ENCODE data around the gene ADCY6.

Gene ADCY6

DNA sequence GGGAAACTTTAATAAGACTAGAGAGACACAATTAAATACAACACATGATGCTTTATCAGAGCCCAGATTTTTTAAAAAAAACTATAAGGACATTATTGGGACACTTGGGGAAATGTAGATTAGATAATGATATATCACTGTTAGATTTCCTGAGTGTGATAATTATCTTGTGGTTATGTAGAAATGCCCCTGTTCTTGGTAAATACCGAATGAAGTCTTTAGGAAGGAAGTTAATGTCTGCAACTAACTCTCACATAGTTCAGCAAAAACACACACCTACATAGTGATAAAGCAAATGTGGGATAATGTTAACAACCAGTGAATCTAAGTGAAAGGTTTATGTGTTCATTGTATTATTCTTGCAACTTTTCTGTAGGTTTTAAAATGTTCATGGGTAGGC is 14.8 kb upstream of the ADCY6 start:
- Histone ChIP-seq H3K27ac (replicated peaks) (no peak overlapping the region), H3K4me3 (replicated peaks; ENCODE audit: insufficient read depth, low read length) (no peak overlapping the region), H3K27me3 (ENCODE audit: insufficient read depth, poor library complexity, severe bottlenecking) (no peaks in the 10 kb centered on the region)
- TF ChIP-seq GABPA (IDR thresholded peaks at IDR 0.05; ENCODE audit: low read depth) = no peak
- TF ChIP-seq, protein P1, sequence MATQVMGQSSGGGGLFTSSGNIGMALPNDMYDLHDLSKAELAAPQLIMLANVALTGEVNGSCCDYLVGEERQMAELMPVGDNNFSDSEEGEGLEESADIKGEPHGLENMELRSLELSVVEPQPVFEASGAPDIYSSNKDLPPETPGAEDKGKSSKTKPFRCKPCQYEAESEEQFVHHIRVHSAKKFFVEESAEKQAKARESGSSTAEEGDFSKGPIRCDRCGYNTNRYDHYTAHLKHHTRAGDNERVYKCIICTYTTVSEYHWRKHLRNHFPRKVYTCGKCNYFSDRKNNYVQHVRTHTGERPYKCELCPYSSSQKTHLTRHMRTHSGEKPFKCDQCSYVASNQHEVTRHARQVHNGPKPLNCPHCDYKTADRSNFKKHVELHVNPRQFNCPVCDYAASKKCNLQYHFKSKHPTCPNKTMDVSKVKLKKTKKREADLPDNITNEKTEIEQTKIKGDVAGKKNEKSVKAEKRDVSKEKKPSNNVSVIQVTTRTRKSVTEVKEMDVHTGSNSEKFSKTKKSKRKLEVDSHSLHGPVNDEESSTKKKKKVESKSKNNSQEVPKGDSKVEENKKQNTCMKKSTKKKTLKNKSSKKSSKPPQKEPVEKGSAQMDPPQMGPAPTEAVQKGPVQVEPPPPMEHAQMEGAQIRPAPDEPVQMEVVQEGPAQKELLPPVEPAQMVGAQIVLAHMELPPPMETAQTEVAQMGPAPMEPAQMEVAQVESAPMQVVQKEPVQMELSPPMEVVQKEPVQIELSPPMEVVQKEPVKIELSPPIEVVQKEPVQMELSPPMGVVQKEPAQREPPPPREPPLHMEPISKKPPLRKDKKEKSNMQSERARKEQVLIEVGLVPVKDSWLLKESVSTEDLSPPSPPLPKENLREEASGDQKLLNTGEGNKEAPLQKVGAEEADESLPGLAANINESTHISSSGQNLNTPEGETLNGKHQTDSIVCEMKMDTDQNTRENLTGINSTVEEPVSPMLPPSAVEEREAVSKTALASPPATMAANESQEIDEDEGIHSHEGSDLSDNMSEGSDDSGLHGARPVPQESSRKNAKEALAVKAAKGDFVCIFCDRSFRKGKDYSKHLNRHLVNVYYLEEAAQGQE (IDR thresholded peaks at IDR 0.05; ENCODE audit: insufficient replicate concordance, low read depth) = no peak
- DNase-seq (ENCODE audit: low read depth in 1 of 2, low spot score in 1 of 2) = no peak

DNA sequence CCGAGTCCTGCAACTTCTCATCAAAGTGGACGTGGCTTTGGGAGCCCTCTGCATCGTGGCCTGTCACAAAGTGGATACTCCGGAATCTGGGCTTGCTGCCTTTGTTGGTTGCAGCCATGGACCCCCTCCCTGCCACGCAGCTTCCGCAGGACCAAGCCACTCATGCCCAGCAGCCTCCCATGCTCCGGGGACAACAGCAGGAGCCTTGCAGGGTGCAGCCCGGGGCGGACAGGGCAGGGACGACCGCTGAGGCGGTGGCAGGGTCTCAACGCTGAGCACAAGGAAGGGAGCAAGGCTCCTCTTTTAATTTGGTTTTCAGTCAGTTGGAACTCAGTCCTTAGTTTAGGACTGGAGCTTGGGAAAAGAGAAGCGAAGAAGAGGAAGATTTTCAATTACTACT is 12.1 kb upstream of the ADCY6 start:
- H3K4me3 ChIP-seq (replicated peaks; ENCODE audit: insufficient read depth, low read length) = no peak overlapping the region
- H3K27ac ChIP-seq (replicated peaks) = no peak overlapping the region
- DNase-seq (ENCODE audit: low read depth in 1 of 2, low spot score in 1 of 2) = no peak
- no peaks in the 10 kb centered on the region for H3K27me3 ChIP-seq (ENCODE audit: insufficient read depth, poor library complexity, severe bottlenecking)
- TF ChIP-seq, protein P1 (IDR thresholded peaks at IDR 0.05; ENCODE audit: insufficient replicate concordance, low read depth) = no peak
- TF ChIP-seq POLR2AphosphoS5 (IDR thresholded peaks at IDR 0.05; ENCODE audit: low read depth) (no peak), SPI1 (IDR thresholded peaks at IDR 0.05; ENCODE audit: borderline replicate concordance, low read depth) (no peak), GABPA (IDR thresholded peaks at IDR 0.05; ENCODE audit: low read depth) (no peak)
- TF ChIP-seq, protein P2, sequence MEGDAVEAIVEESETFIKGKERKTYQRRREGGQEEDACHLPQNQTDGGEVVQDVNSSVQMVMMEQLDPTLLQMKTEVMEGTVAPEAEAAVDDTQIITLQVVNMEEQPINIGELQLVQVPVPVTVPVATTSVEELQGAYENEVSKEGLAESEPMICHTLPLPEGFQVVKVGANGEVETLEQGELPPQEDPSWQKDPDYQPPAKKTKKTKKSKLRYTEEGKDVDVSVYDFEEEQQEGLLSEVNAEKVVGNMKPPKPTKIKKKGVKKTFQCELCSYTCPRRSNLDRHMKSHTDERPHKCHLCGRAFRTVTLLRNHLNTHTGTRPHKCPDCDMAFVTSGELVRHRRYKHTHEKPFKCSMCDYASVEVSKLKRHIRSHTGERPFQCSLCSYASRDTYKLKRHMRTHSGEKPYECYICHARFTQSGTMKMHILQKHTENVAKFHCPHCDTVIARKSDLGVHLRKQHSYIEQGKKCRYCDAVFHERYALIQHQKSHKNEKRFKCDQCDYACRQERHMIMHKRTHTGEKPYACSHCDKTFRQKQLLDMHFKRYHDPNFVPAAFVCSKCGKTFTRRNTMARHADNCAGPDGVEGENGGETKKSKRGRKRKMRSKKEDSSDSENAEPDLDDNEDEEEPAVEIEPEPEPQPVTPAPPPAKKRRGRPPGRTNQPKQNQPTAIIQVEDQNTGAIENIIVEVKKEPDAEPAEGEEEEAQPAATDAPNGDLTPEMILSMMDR (IDR thresholded peaks at IDR 0.05; ENCODE audit: insufficient read depth, low read length) = no peak

DNA sequence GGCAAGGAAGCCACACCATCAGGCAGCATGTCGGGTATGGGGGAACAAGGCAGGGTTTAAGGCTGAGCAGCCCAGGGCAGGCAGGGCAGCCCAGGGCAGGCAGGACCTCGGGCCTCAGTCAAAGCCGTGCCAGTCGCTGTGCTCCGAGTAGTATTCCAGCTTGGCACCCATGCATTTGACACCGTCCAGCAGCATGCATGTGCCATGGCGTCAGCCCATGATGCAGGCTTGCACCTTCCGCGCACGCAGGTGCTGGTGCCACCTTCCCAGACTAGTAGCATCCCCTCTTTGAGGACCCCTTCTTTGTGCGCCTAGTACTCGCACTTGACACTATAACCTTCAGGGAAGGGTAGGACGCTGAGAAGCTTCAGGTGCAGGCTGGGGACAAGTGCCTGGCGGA is 11.6 kb upstream of the ADCY6 start:
- Histone ChIP-seq H3K4me3 (replicated peaks; ENCODE audit: insufficient read depth, low read length) (no peak overlapping the region), H3K27me3 (ENCODE audit: insufficient read depth, poor library complexity, severe bottlenecking) (no peaks in the 10 kb centered on the region), H3K27ac (replicated peaks) (no peak overlapping the region)
- no peak for TF ChIP-seq GABPA (IDR thresholded peaks at IDR 0.05; ENCODE audit: low read depth)
- TF ChIP-seq SPI1 (IDR thresholded peaks at IDR 0.05; ENCODE audit: borderline replicate concordance, low read depth) = no peak
- TF ChIP-seq, protein P1 (IDR thresholded peaks at IDR 0.05; ENCODE audit: insufficient replicate concordance, low read depth) = no peak
- no peak for TF ChIP-seq POLR2AphosphoS5 (IDR thresholded peaks at IDR 0.05; ENCODE audit: low read depth)
- TF ChIP-seq, protein P2 (IDR thresholded peaks at IDR 0.05; ENCODE audit: insufficient read depth, low read length) = no peak
- no peak for DNase-seq (ENCODE audit: low read depth in 1 of 2, low spot score in 1 of 2)

DNA sequence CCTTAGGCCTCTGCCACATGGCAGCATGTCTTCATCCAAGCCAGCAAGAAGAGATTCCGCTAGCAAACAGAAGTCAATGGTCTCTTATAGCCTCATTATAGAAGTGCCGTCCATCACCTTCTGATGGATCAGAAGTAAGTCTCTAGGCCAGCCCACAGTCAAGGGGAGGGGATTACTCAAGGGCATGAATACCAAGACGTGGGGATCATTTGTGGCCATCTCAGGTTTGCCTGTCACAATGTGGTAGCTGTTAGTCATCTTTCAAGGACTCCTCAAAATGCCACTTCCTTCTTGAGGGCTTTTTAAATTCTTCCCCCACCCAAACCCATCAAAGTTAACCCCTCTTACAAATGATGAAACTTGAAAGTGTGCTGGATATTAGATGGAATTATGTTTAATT is 8.1 kb upstream of the ADCY6 start:
- no peak for TF ChIP-seq SPI1 (IDR thresholded peaks at IDR 0.05; ENCODE audit: borderline replicate concordance, low read depth)
- no peak for TF ChIP-seq POLR2AphosphoS5 (IDR thresholded peaks at IDR 0.05; ENCODE audit: low read depth)
- TF ChIP-seq, protein P1 (IDR thresholded peaks at IDR 0.05; ENCODE audit: insufficient replicate concordance, low read depth) = no peak
- TF ChIP-seq, protein P2 (IDR thresholded peaks at IDR 0.05; ENCODE audit: insufficient read depth, low read length) = no peak
- TF ChIP-seq GABPA (IDR thresholded peaks at IDR 0.05; ENCODE audit: low read depth) = no peak; the same call in 1 of the 2 replicates
- Histone ChIP-seq H3K27ac (replicated peaks) (no peak overlapping the region), H3K4me3 (replicated peaks; ENCODE audit: insufficient read depth, low read length) (no peak overlapping the region), H3K27me3 (ENCODE audit: insufficient read depth, poor library complexity, severe bottlenecking) (no peaks in the 10 kb centered on the region)
- DNase-seq (ENCODE audit: low read depth in 1 of 2, low spot score in 1 of 2) = peak in 1 of 2 experiments; percentile 19

All from HL-60 (cell line).